HCT116 (cell line): ENCODE data around the gene IQGAP3. TPM values are rescaled to one million over a fixed set of nuclear protein-coding genes. Genes with fewer than 3 reads are reported as not detected.

Experiments
- ATAC-seq: fragments of 200-7000 bp; cut with Tn5 transposase; 2 replicates; pipeline ENCODE4 v1.9.1; 2020; ENCODE audit warnings: mild to moderate bottlenecking, moderate library complexity
- BruUV-seq: library from RNA; stranded (reverse); fragments of 400-500 nt; replicated peaks from 2 replicates; lab custom pipeline; 2021; lab: Mats Ljungman, UMichigan
- CTCF ChIA-PET: fragments of 300-600 bp; sonication (Branson Sonifier 250); formaldehyde crosslinking; loops from one replicate; lab custom pipeline; 2021; ENCODE audit warnings: antibody characterized with exemption; lab: Charles Lee
- POLR2A ChIA-PET: fragments of 300-600, 350-600 bp; sonication (Branson Sonifier 250); formaldehyde crosslinking; loops from one replicate; lab custom pipeline; 2021; ENCODE audit warnings: antibody characterized with exemption; lab: Charles Lee
- RAD21 ChIA-PET, 2 experiments: fragments of 300-600 bp; sonication (Branson Sonifier 250); formaldehyde crosslinking; loops; one replicate each; lab custom pipeline; 2023; ENCODE audit warnings: low total read pairs in 2 of 2; ENCODE audit not compliant: uncharacterized antibody in 2 of 2, unreplicated experiment in 2 of 2, low non-redundant PET in 1 of 2; lab: Charles Lee
- DNase-seq: peaks from one replicate; pipeline ENCODE4 v3.0.0-alpha.2; 2010; ENCODE audit warnings: low read depth, low spot score
- H2AFZ ChIP-seq: fragments of 200-600 bp; shearing (Covaris generic), sonication (generic); 2 replicates; pipeline ENCODE4 v1.6.1; 2017; ENCODE audit warnings: low read depth, mixed run types, mixed read lengths, antibody characterized with exemption, low read length; ENCODE audit not compliant: poor library complexity, severe bottlenecking
- H3K27ac ChIP-seq: 2 replicates; pipeline ENCODE4 v1.5.1; 2012; ENCODE audit warnings: low read depth, low read length
- H3K27me3 ChIP-seq: fragments of 200-600 bp; sonication (generic); 2 replicates; pipeline ENCODE4 v1.6.1; 2016; ENCODE audit warnings: mixed run types, low read length, mixed read lengths; ENCODE audit not compliant: insufficient read depth
- H3K36me3 ChIP-seq, 2 experiments: fragments of 200-500 bp in 1 of 2; fragments of 200-600 bp in 1 of 2; sonication (Bioruptor generic) in 1 of 2; sonication (generic) in 1 of 2; 2 replicates each; pipeline versions ENCODE4 v1.5.1 to v1.6.1; 2014 to 2016; ENCODE audit warnings: low read length in 2 of 2, inconsistent platforms in 1 of 2, mixed read lengths in 1 of 2, mixed run types in 1 of 2; ENCODE audit not compliant: insufficient read depth in 2 of 2, control insufficient read depth in 1 of 2
- H3K4me1 ChIP-seq, 2 experiments: fragments of 200-600 bp in 1 of 2; sonication (generic) in 1 of 2; 2 replicates each; pipeline versions ENCODE4 v1.5.1 to v1.6.1; 2012 to 2017; ENCODE audit warnings: low read length in 2 of 2, inconsistent platforms in 1 of 2, mild to moderate bottlenecking in 1 of 2, mixed read lengths in 1 of 2, mixed run types in 1 of 2, moderate library complexity in 1 of 2; ENCODE audit not compliant: insufficient read depth in 2 of 2, control insufficient read depth in 1 of 2
- H3K4me2 ChIP-seq: fragments of 200-600 bp; sonication (generic); 2 replicates; pipeline ENCODE4 v1.6.1; 2017; ENCODE audit warnings: mixed run types, low read length, mixed read lengths
- H3K4me3 ChIP-seq, 2 experiments: fragments of 200-600 bp in 1 of 2; sonication (generic) in 1 of 2; replicated peaks in 1 of 2; 2 replicates each; pipeline ENCODE4 v1.5.1; 2011 to 2016; ENCODE audit warnings: low read length in 2 of 2, control low read depth in 1 of 2, low read depth in 1 of 2, mild to moderate bottlenecking in 1 of 2, mixed read lengths in 1 of 2, mixed run types in 1 of 2
- H3K79me2 ChIP-seq: fragments of 200-600 bp; sonication (generic); 2 replicates; pipeline ENCODE4 v1.6.1; 2017; ENCODE audit warnings: mild to moderate bottlenecking, mixed run types, low read length, moderate library complexity, mixed read lengths; ENCODE audit not compliant: insufficient read depth
- H3K9ac ChIP-seq: fragments of 200-600 bp; sonication (generic); 2 replicates; pipeline ENCODE4 v1.6.1; 2016; ENCODE audit warnings: low read length, mixed read lengths
- H3K9me2 ChIP-seq: fragments of 200-600 bp; sonication (generic), shearing (Covaris generic); 2 replicates; pipeline ENCODE4 v1.6.1; 2017; ENCODE audit warnings: mixed run types, mild to moderate bottlenecking, moderate library complexity; ENCODE audit not compliant: insufficient read depth
- H3K9me3 ChIP-seq, 2 experiments: fragments of 200-500 bp in 1 of 2; fragments of 200-600 bp in 1 of 2; sonication (Bioruptor generic) in 1 of 2; sonication (generic) in 1 of 2; 2 replicates each; pipeline ENCODE4 v1.6.1; 2014 to 2017; ENCODE audit warnings: low read length in 2 of 2, mixed read lengths in 2 of 2, inconsistent platforms in 1 of 2, low read depth in 1 of 2, mild to moderate bottlenecking in 1 of 2, mixed run types in 1 of 2, moderate library complexity in 1 of 2; ENCODE audit not compliant: control insufficient read depth in 1 of 2, insufficient read depth in 1 of 2
- H4K20me1 ChIP-seq: fragments of 200-600 bp; sonication (generic), shearing (Covaris generic); 2 replicates; pipeline ENCODE4 v1.6.1; 2017; ENCODE audit warnings: mixed run types, mild to moderate bottlenecking, moderate library complexity; ENCODE audit not compliant: insufficient read depth
- EGR1 ChIP-seq: IDR thresholded peaks from 2 replicates; pipeline ENCODE4 v1.6.1; 2012; ENCODE audit warnings: low read depth
- ELF1 ChIP-seq: IDR thresholded peaks from 2 replicates; pipeline ENCODE4 v1.6.1; 2012; ENCODE audit warnings: low read depth, borderline replicate concordance
- EZH2phosphoT487 ChIP-seq: fragments of 200-600 bp; IDR thresholded peaks from 2 replicates; pipeline ENCODE4 v1.6.1; 2018; ENCODE audit warnings: antibody characterized with exemption, borderline replicate concordance
- FOSL1 ChIP-seq: IDR thresholded peaks from 2 replicates; pipeline ENCODE4 v1.6.1; 2012; ENCODE audit warnings: low read depth
- REST ChIP-seq: IDR thresholded peaks from 2 replicates; pipeline ENCODE4 v1.6.1; 2012; ENCODE audit warnings: low read depth
- SP1 ChIP-seq: IDR thresholded peaks from 2 replicates; pipeline ENCODE4 v1.6.1; 2012; ENCODE audit warnings: low read depth
- YY1 ChIP-seq: IDR thresholded peaks from 2 replicates; pipeline ENCODE4 v1.6.1; 2011; ENCODE audit warnings: low read length, low read depth, moderate library complexity, mild to moderate bottlenecking; ENCODE audit not compliant: insufficient replicate concordance; ENCODE audit errors: extremely low read depth
- intact Hi-C: fragments of 100-400 bp; cut with micrococcal nuclease; formaldehyde crosslinking; loops from 2 replicates; pipeline ENCODE4 v1.10.0; 2022
- total RNA-seq: library from RNA; stranded (reverse); gene quantifications from one replicate; pipeline ENCODE4 v1.2.1, GENCODE V29; 2021; ENCODE audit not compliant: unreplicated experiment

The IQGAP3 gene
- total RNA-seq, 1 experiment from 2014 or later: 38.8 TPM

DNA sequence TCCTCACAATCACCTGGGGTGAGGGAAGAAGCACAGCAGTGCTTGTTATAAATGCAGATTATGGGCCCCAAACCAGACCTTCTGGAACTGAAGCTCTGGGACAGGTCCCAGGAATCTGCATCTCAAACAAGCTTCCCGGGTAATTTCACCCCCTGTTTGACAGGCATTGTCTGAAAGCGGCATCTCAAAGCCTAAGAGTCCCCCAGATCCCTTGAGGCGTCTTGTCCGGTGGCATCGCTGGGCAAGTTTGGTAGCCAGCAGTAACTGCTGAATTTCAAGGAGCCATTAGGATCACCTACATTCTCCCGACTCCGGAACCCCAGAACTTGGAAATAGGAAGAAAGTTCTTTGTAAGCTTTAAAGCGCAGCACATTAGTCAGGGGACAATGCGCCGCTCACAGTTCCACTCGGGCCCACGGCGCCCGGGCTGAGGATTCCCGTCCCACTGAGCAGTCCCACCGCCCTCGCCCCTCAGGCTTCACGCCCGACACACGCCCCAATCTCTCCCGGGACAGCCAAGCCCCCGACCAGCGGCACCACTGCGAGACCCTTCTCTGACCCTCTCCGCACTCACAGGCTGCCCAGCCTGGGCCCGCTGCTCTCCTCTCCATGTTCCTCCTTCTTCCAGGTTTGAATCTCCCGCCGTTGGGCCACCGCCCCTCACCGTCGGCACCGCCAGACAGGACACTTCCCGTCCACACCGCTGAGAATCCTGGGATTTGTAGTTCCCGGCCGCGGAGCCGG lies at the start of gene IQGAP3 (continued):
- TF ChIP-seq REST (no peak), ELF1 (peak; percentile 67; the same call in 1 of the 2 replicates), FOSL1 (no peak), EGR1 (no peak)

- no peaks in the 10 kb centered on the region for H3K9me3 ChIP-seq
- H3K9me2 ChIP-seq: no peaks in the 10 kb centered on the region
- ATAC-seq (no peak), DNase-seq (no peak)
- H3K4me3 ChIP-seq: no peak overlapping the region
- no peaks in the 10 kb centered on the region for H3K36me3 ChIP-seq
- H3K4me1 ChIP-seq: peaks cover 8 to 11% of the 10 kb centered on the region in 2 experiments
- BruUV-seq: no TSS peak
- RAD21 ChIA-PET: no interaction called here
- TF ChIP-seq EZH2phosphoT487 (no peak), YY1 (no peak), SP1 (no peak)
- TF ChIP-seq, all 23 proteins: peak for 0
- no peaks in the 10 kb centered on the region for H3K79me2 ChIP-seq
- H2AFZ ChIP-seq: no peak overlapping the region
- intact Hi-C loops: no loop called here
- ChIA-PET CTCF (interaction anchor here (0.6 to 2.0 kb wide), 6 partner anchors 8 to 271 kb away, joined by 3 to 13 read pairs (median 4); partner anchors contain the start of genes NAXE and NES), POLR2A (interaction anchor here (0.8 kb wide), 1 partner anchor 17 kb away, joined by 3 read pairs; no protein-coding TSS in a partner anchor)
- H3K9ac ChIP-seq: no peak overlapping the region
- no peak overlapping the region for H3K4me2 ChIP-seq
- H3K27ac ChIP-seq: no peak overlapping the region
- no peaks in the 10 kb centered on the region for H4K20me1 ChIP-seq
- H3K27me3 ChIP-seq: no peaks in the 10 kb centered on the region
Observed at GRCh38 chr1:156619582-156619955, 47.2 kb upstream of the IQGAP3 start.
